RKO (cell line): ENCODE results near the gene IL23R.

ENCODE experiments used
- DNase-seq: peaks from one replicate; pipeline ENCODE4 v3.0.0-alpha.2; 2016; ENCODE audit warnings: low spot score

IL23R gene

GRCh38 chr1:67239738-67240137 is 73.5 kb downstream of the IL23R start:
- DNase-seq = no peak

DNA sequence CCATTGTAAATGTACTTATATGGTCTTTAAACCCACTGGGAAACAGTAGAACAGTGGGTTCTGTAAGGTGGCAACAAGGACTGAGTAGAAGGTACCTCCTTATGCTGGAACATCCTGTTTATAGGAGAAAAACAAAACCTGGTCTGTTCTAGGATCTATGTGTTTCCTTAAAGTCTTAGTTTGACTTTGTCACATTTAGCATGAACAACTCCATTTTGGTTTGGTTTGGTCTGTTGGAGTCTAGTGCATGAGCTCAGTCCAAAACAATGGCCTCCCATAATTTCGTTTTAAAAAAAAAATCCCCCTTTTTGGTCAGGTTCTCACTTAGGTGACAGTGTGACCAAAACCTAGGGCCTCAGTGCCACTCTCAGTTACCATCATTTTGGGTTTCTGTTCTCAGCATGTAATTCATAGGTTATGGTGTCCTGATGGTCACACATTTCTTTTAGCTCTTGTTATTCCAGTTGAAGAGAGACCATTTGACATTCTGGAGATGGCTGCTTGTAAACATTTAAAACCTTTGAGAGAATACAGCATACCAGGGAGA is 75.0 kb downstream of the IL23R start:
- DNase-seq = no peak

DNA sequence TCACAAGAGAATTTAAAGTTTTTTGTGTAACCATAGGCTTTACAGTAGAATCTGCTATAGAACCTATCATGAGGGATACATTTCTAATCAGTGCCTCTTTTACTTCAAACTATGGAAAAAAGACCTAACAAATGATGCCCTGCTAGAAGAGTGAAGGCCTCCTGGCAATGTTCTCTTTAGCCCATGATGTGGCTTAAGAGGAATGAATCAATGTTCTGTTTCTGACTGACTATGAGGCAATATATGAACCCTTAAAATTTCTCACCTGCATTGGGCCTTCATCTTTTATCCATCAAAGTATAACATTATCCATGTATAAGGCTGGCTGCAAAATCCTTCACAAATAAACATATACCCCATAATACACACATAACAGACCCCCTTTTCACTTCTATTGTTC is 75.8 kb downstream of the IL23R start:
- no peak for DNase-seq

DNA sequence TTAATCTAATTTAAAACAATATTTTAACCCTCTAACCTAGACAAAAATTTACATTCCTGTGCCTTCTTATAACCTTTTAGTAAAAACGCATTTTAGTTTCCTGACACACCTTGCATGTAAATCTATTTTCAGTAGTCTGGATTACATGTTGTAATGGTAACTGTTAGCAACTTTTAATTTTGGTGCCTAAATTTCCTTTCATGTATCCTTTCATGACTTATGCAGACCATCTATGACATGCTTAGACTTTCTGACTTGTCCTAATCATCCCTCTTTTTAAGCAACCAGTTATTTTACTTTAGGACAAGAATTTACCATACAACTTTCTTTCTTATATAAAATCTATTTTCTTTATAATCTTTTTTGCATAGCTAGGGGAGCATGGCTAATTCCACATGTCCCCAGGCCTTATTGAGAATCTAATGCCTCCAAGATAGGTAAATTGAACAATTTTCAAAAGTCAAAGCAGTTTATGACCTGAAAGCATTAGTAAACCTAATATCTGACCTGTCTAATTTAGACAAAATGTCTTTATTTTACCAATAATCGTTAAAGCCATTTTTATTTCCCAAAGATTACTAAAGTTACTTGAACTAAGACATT is 83.9 kb downstream of the IL23R start:
- peak; percentile 11 for DNase-seq

- DNase-seq = no peak
Observed at GRCh38 chr1:67256291-67257172, 90.3 kb downstream of the IL23R start.

DNA sequence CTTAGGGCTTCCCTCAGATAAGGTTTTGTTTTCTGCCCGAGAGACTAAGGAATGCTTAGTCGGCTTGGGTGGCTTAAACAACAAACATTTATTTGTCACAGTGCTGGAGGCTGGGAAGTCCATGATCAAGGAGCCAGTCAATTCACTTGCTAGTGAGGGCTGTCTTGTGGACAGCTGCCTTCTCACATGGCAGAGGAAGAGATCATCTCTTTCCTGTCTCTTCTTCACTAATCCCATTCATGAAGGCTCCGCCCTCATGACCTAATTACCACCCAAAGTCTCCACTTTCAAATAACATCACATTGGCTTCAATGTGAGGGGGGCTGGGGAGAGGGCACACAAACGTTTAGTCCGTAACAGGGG is 90.9 kb downstream of the IL23R start:
- DNase-seq = no peak

- no peak for DNase-seq
Observed at GRCh38 chr1:67261680-67262079, 95.4 kb downstream of the IL23R start.

DNA sequence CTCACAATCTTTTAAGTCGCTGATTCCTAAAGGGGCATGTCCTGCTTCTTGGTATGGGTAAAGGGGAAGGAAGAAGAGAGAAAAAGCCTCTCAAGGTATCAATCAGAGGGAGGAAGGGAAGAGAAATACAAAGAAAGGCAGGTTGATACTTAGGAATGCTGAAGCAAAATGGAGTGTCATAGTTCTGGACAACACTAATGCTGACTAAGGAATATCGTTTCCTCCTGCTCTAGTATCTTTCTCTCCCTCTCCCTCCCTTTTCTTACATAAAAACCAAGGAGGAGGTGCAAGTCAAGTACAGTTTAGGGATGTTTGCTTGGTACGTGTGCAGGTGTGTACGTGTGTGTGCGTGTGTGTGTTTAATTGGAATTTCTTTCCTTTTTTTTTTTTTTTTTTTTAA is 96.5 kb downstream of the IL23R start:
- DNase-seq = no peak

GRCh38 chr1:67264152-67264551 is 97.9 kb downstream of the IL23R start:
- no peak for DNase-seq

DNA sequence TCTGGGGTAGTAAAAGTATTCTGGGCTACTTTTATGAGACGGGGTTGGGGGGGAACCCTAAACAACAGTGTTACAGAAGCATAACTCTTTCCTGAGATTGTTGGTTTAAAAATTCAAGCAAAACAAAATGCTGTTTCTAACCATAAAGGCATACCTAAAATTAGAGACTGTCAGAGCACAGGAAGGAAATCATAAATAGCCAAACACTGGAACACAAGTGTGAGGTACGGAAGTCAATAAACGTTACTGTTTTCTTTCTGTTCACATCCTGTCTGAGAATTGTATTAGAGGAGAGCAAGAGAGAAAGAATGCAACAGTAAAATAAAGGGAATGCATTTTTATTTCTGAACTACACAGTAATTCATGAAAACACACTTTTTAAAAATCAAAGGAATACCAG is 98.6 kb downstream of the IL23R start:
- no peak for DNase-seq

GRCh38 chr1:67269061-67269460 is 102.8 kb downstream of the IL23R start:
- DNase-seq = no peak

DNA sequence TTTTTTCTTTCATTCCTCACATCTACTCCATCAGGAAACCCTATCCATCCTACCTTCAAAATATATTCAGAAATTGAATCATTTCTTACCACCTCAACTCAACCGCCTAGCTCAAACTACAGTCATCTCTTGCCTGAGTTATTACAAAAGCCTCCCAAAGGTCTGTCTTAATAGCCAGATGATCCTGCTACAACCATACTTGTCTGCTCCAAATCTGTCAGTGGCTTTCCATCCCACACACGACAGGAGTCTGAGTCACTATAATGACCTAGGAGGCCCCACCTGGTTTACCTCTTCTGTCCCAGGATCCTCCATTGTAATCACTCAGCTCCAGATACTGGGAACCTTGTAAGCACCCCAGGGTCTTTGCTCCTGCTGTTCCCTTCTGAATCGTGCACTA is 104.3 kb downstream of the IL23R start:
- no peak for DNase-seq

GRCh38 chr1:67273591-67273990 is 107.3 kb downstream of the IL23R start:
- no peak for DNase-seq

- no peak for DNase-seq
Observed at GRCh38 chr1:67274623-67275325, 108.5 kb downstream of the IL23R start.

DNA sequence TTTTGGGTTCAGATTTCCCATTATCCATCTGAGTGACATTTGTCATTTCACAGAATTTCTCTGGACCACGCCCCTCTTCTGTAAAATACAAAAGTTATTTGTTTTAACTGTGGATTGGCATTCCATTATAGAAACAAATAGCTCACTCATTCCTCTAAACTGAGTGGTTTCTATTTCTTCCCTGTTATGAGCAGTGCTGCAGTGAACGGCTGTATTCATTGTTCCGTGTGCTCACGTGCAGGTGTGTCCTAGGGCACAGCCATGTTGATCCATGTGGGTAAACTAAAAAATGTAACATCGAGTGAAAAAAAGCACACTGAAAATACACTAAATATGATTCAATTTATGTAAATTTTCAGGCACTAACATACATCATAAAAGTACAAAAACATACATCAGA is 114.4 kb downstream of the IL23R start:
- no peak for DNase-seq

GRCh38 chr1:67281244-67281643 is 115.0 kb downstream of the IL23R start:
- DNase-seq = no peak

DNA sequence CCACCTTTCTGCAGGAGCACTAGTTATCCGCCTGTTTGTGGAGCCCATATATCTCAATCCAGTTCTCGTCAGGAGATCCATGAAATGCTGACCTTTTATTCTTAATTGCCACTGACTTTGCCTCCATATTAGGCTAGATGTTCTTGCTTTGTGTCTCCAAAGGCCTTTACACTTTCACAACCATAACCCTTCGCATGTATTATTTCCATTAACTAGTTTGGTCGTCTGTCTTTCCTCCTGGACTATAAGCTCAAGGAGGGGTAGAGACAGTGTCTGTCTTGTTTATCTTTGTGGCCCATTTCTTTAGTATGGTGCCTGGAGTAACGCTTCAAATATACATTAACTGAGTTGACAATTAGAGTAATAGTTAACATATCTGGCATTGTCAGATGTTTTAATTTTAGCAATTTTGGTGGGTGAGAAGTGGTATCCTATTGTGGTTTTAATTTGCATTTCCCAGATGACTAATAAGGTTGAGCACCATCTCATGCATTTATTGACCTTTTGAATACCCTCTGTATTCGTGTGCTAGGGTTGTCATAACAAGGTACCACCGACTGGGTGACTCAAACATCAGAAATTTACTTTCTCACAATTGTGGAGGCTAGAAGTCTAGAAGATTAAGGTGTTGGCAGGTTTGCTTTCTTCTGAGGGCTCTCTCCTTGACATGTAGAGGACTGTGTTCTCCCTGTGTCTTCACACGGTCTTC is 119.7 kb downstream of the IL23R start:
- peak; percentile 11 for DNase-seq

DNA sequence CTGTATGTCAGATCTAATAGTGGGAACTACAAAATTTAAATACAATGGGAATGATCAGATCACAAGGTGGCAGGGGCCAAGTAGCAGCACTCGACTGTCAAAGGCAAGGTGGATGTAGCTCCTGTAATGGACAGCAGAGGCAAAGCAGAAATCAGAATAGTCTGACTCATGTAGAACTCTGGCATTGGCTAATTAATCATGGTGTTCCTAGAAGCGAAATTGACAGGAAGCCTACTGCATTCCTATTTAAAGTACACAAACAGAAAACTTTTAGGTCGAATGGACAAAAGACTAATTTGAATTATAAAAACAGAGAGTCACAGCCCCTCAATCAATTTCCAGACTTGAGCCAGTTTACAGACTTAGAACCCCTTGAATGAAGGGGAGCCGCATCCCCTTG is 124.0 kb downstream of the IL23R start:
- DNase-seq = no peak

- no peak for DNase-seq
Observed at GRCh38 chr1:67294836-67295617, 128.8 kb downstream of the IL23R start.

DNA sequence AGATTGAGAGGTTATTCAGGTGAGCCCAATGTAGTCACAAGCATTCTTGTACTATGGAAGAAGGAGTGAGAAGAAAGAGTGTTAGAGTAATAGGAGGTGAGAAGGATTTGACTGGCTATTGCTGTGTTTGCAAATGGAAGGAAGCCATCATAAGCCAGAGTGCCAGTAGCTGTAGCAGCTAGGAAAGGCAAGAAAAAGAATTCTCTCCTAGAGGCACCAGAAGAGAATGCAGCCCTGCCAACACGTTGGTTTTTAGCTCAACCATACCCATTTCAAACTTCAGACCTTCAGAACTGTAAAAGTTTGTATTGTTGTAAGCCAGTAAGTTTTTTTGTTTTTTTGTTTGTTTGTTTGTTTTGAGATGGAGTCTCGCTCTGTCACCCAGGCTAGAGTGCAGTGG is 132.5 kb downstream of the IL23R start:
- no peak for DNase-seq

DNA sequence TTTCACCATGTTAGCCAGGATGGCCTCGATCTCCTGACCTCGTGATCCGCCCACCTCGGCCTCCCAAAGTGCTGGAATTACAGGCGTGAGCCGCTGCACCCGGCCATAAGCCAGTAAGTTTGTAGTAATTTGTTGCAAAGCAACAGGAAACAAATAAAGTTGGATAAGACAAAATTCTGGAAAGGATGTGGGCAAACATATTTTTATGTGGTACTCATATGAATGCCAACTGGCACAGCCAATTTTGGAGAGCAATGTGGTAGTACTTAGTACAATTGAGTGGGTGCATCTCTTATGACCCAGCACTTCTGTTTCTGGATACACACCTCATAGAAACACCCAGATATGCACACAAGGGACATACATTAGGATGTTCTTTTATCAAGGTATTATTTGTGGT is 133.0 kb downstream of the IL23R start:
- DNase-seq = no peak
